Sigmoid colon (tissue), 7 donors: ENCODE data around the gene LOXL3. TPM values are rescaled to one million over a fixed set of nuclear protein-coding genes. Genes with fewer than 3 reads are reported as not detected.

Source experiments
- DNase-seq: peaks from one replicate; pipeline ENCODE4 v3.0.0-alpha.2; 2019
- H3K27ac ChIP-seq, 4 donors: fragments of 200-600 bp; sonication (generic); one replicate each; pipeline ENCODE4 v1.5.1; 2016 to 2019; ENCODE audit warnings: mild to moderate bottlenecking in 1 of 4
- H3K27me3 ChIP-seq, 3 donors: fragments of 200-600 bp; sonication (generic); one replicate each; pipeline ENCODE4 v1.5.1; 2019; ENCODE audit warnings: mild to moderate bottlenecking in 1 of 3
- H3K36me3 ChIP-seq, 4 donors: fragments of 200-600 bp; sonication (generic); one replicate each; pipeline ENCODE4 v1.5.1; 2016 to 2019
- H3K4me1 ChIP-seq, 4 donors: fragments of 200-600 bp; sonication (generic); one replicate each; pipeline ENCODE4 v1.5.1; 2017 to 2019
- H3K4me3 ChIP-seq, 4 donors: fragments of 200-600 bp; sonication (generic); one replicate each; pipeline ENCODE4 v1.5.1; 2017 to 2019; ENCODE audit warnings: mild to moderate bottlenecking in 2 of 4, moderate library complexity in 1 of 4
- H3K9me3 ChIP-seq, 4 donors: fragments of 200-600 bp in 3 of 4; sonication (generic) in 3 of 4; one replicate each; pipeline versions ENCODE4 v1.5.1 to v1.6.1; 2013 to 2019
- CTCF ChIP-seq, 4 experiments: fragments of 450-650 bp in 3 of 4; fragments of 200-600 bp in 1 of 4; IDR thresholded peaks; one replicate each; pipeline ENCODE4 v1.5.1; 2016 to 2019; ENCODE audit warnings: antibody characterized with exemption in 4 of 4, mild to moderate bottlenecking in 3 of 4, moderate library complexity in 2 of 4
- EP300 ChIP-seq, 4 donors: sonication (generic); formaldehyde crosslinking; IDR thresholded peaks; one replicate each; pipeline ENCODE4 v1.6.1; 2017; ENCODE audit warnings: antibody characterized with exemption in 4 of 4
- POLR2A ChIP-seq, 2 donors: fragments of 450-650 bp; IDR thresholded peaks; one replicate each; pipeline ENCODE4 v1.6.1; 2016; ENCODE audit warnings: antibody characterized with exemption in 2 of 2, mild to moderate bottlenecking in 2 of 2, moderate library complexity in 2 of 2
- POLR2AphosphoS5 ChIP-seq, 4 donors: sonication (generic); formaldehyde crosslinking; IDR thresholded peaks; one replicate each; pipeline ENCODE4 v1.6.1; 2017; ENCODE audit warnings: antibody characterized with exemption in 4 of 4
- WGBS, 2 donors: extraction: QIAGEN DNeasy Blood & Tissue Kit; methylation state at CpG; one replicate each; pipeline ENCODE4 v1.1.7; 2013; 5-methylcytosine and 5-hydroxymethylcytosine counted together
- intact Hi-C: fragments of 100-400 bp; cut with DNase I; formaldehyde crosslinking; loops from one replicate; pipeline ENCODE4 v1.15.1; 2023
- polyA plus RNA-seq, 3 donors: library from polyadenylated mRNA; stranded (reverse); fragments of 200-250 nt; gene quantifications; one replicate each; pipeline ENCODE4 v1.2.3, GENCODE V29; 2013
- total RNA-seq, 4 donors: library from RNA; depleted of rRNA; stranded (reverse); fragments of >200 nt; gene quantifications; one replicate each; pipeline ENCODE4 v1.1.0, GENCODE V29; 2016
- donor health status: healthy with polysubstance abuse.
- donor health status: Bipolar disorder and iron deficiency.
- donor health status: healthy.

The LOXL3 gene
- total and polyA plus RNA-seq, 7 donors, result 0.60 to 7.9 (median 5.4) TPM

- Histone ChIP-seq H3K4me3 (peak within 1 kb of the TSS in 1 of 4 donors; percentile 8), H3K27ac (no peak within 1 kb of the TSS), H3K9me3 (no peaks in the 10 kb centered on the region), H3K36me3 (no peaks in the 10 kb centered on the region), H3K27me3 (peaks cover 51 to 100% (median 97%) of the 10 kb centered on the region in 3 donors), H3K4me1 (peaks cover 0 to 36% (median 29%) of the 10 kb centered on the region in 4 donors)
- 3 to 4% methylated on average over 82 of the region's 82 CpGs for WGBS, 2 donors
- TF ChIP-seq CTCF (IDR thresholded peaks at IDR 0.05) (no peak), POLR2AphosphoS5 (IDR thresholded peaks at IDR 0.05) (no peak), EP300 (IDR thresholded peaks at IDR 0.05) (no peak), POLR2A (IDR thresholded peaks at IDR 0.05) (no peak)
- intact Hi-C loops, result no loop called here
- DNase-seq, result peak; percentile 54
Measured at GRCh38 chr2:74514368-74515270, 39.1 kb downstream of the LOXL3 start, which contains the start of gene TLX2. Gene TLX2 (plus strand): TSS chr2:74514450. CDS start chr2:74514807, 357 bp downstream.

GRCh38 chr2:74513605-74514367 lies 40.0 kb downstream of the LOXL3 start:
- Histone ChIP-seq H3K27ac (no peak overlapping the region), H3K4me1 (peaks cover 0 to 36% (median 29%) of the 10 kb centered on the region in 4 donors), H3K4me3 (peak overlapping the region in 1 of 4 donors; percentile 8), H3K27me3 (peaks cover 50 to 94% (median 90%) of the 10 kb centered on the region in 3 donors), H3K36me3 (no peaks in the 10 kb centered on the region), H3K9me3 (no peaks in the 10 kb centered on the region)
- intact Hi-C loops, result no loop called here
- TF ChIP-seq POLR2A (IDR thresholded peaks at IDR 0.05) (no peak), POLR2AphosphoS5 (IDR thresholded peaks at IDR 0.05) (peak; percentile 40 to 87 (median 72)), EP300 (IDR thresholded peaks at IDR 0.05) (no peak), CTCF (IDR thresholded peaks at IDR 0.05) (no peak)
- 5 to 7% methylated on average over 52 of the region's 52 CpGs for WGBS, 2 donors
- peak; percentile 60 for DNase-seq

DNA sequence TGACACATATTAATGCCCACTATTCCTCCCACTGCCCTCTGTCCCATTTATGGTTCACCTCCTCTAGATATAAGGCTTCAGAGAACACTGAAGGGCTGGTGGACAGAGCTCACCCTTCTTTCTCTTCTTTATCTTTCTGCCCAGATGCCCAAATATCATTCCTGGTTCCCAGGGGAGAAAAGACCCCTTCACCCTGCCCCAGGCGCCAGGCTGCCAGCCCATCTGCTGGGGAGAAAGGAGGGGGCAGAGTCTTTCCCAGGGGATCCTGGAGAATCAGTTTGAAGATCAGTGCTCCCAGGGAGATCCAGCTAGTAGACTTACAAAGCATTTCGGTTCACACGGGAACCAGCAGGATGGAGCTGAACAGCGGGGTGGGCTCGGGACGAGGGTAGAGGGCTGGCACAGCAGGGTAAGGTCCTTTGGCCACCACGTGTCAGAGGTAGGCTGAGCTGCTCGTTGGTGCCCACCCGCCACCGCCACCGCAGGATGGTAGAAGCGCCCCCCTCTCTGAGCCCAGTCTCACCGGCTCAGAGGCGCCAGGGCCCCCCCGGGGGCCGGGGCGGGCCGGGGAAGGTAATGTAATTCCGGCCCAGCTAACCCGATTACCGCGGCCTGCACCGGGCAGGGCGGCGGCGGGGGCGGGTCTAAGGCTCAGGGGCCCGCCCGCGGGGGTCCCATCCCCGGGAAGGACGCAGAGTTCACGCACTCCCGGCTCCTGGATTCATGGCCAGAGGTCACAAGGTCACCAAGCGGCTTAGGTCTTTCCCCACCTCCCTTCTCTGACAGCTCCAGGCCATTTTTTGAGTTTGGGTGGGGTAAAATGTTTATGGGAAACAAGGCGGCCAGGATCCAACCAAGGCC lies 40.8 kb downstream of the LOXL3 start:
- Histone ChIP-seq H3K27ac (no peak overlapping the region), H3K36me3 (no peaks in the 10 kb centered on the region), H3K27me3 (peaks cover 49 to 86% (median 82%) of the 10 kb centered on the region in 3 donors), H3K4me1 (peaks cover 0 to 40% (median 34%) of the 10 kb centered on the region in 4 donors), H3K9me3 (no peaks in the 10 kb centered on the region), H3K4me3 (no peak overlapping the region)
- WGBS, 2 donors, result 7% methylated on average over 36 of the region's 36 CpGs
- DNase-seq, result peak; percentile 46
- no peak for TF ChIP-seq POLR2AphosphoS5 (IDR thresholded peaks at IDR 0.05)
- TF ChIP-seq CTCF (IDR thresholded peaks at IDR 0.05), result no peak
- TF ChIP-seq EP300 (IDR thresholded peaks at IDR 0.05), result no peak
- no peak for TF ChIP-seq POLR2A (IDR thresholded peaks at IDR 0.05)
- intact Hi-C loops, result no loop called here
